ENCODE results near the gene CSAG2. TPM values are rescaled to one million over a fixed set of nuclear protein-coding genes. Genes with fewer than 3 reads are reported as not detected.

Gene CSAG2
- total RNA-seq, 1 donor from 2014 or later: not detected

DNA sequence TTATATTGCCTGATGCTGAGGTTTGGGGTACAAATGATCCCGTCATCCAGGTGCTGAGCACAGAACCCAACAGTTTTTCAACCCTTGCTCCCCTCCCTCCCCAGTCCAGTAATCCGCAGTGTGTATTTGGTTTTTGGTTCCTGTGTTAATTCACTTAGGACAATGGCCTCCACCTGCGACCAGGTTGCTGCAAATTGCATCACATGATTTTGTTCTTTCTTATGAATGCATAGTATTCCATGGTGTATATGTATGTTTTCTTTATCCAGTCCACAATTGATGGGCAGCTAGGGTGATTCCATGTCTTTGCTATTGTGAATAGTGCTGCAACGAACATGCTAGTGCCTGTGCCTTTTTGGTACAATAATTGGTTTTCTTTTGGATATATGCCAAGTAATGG, 46.0 kb downstream of the CSAG2 start:
- no peak for DNase-seq (ENCODE audit: low read depth in 2 of 2)

DNA sequence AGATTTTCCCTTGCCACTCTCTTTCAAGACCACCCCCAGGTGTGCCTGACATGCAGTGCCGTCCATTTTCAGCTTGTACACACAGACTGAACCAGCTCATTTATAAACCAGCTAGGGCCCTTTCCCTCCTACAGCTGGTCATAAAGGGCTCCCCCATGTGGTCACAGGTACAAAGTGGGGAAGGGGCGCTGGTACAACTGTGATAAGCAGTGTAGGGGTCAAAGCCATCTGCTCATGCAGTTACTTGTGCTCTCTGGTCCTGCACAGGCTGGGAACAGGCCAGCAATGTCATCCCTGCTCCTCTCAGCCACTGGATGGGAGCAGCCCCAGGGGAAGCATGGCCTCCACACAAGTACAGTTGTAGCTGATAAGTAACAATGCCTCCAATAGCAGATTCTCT, 50.8 kb downstream of the CSAG2 start:
- DNase-seq (ENCODE audit: low read depth in 2 of 2): no peak

Other genes with a start within 250 kb of the CSAG2 start
- gene GABRQ, start 71.4 kb downstream of the CSAG2 start, total RNA-seq: not detected in 2 replicates
- not detected in 2 replicates for gene MAGEA3, start 10.5 kb downstream of the CSAG2 start, total RNA-seq
- not detected in 2 replicates for gene MAGEA2B, start 5.4 kb upstream of the CSAG2 start, total RNA-seq
- gene CSAG1, start 24.4 kb upstream of the CSAG2 start, total RNA-seq: not detected in 2 replicates
- not detected in 2 replicates for gene MAGEA12, start 24.5 kb upstream of the CSAG2 start, total RNA-seq
- gene MAGEA2, start 44.6 kb upstream of the CSAG2 start, total RNA-seq: not detected in 2 replicates
- gene CSAG3, start 49.9 kb upstream of the CSAG2 start, total RNA-seq: not detected in 2 replicates
- gene MAGEA6, start 60.4 kb upstream of the CSAG2 start, total RNA-seq: not detected in 2 replicates
- gene CETN2, start 121.5 kb upstream of the CSAG2 start, total RNA-seq: 14.6 and 15.9 TPM in 2 replicates
- 13.7 and 14.2 TPM in 2 replicates for gene NSDHL, start 121.8 kb upstream of the CSAG2 start, total RNA-seq
- gene ZNF185, start 188.8 kb upstream of the CSAG2 start, total RNA-seq: 4.0 and 9.2 TPM in 2 replicates

Data from lung microvascular endothelial cell (primary cell).